ENCODE measurements around the gene RALGPS1. TPM values are rescaled to one million over a fixed set of nuclear protein-coding genes. Genes with fewer than 3 reads are reported as not detected.

RALGPS1 gene
- total RNA-seq, 1 experiment from 2014 or later: 18.6 TPM

GRCh38 chr9:126926364-126926763 is 11.8 kb downstream of the RALGPS1 start:
- no peaks in the 10 kb centered on the region; a peak in 1 of 7 replicates for H3K36me3 Mint-ChIP-seq (ENCODE audit: insufficient read depth in 1 of 3, low read depth in 3 of 3)
- no peak overlapping the region for H3K27ac Mint-ChIP-seq

More at GRCh38 chr9:126926364-126926763, 11.8 kb downstream of the RALGPS1 start:
- Histone ChIP-seq H3K23me2 (ENCODE audit: insufficient read length, low read depth, low read length, poor library complexity, severe bottlenecking) (no peaks in the 10 kb centered on the region), H3T11ph (ENCODE audit: low read length) (no peak overlapping the region), H2AFZ (ENCODE audit: low read length) (no peak overlapping the region), H3K9me3 (ENCODE audit: control insufficient read depth, low read depth, low read length) (no peaks in the 10 kb centered on the region), H4K20me1 (ENCODE audit: control insufficient read depth, insufficient read depth, insufficient read length) (no peaks in the 10 kb centered on the region), H3K27me3 (ENCODE audit: insufficient read depth, low read length) (no peaks in the 10 kb centered on the region), H2BK15ac (ENCODE audit: low read depth, low read length) (no peak overlapping the region), H3K14ac (ENCODE audit: insufficient read depth, low read length) (no peak overlapping the region), H3K27ac (ENCODE audit: insufficient read length, low read depth, low read length) (no peak overlapping the region), H2AK5ac (ENCODE audit: insufficient read length, low read length) (no peak overlapping the region), H3K18ac (ENCODE audit: insufficient read length, low read depth, low read length) (no peak overlapping the region), H2BK5ac (ENCODE audit: insufficient read length, low read length) (no peak overlapping the region), H3K23ac (ENCODE audit: insufficient read length, low read depth, low read length) (no peak overlapping the region), H2BK120ac (ENCODE audit: low read depth, low read length, poor library complexity, severe bottlenecking) (no peak overlapping the region), H2BK12ac (ENCODE audit: insufficient read length, low read depth, low read length) (no peak overlapping the region), H3K4me1 (ENCODE audit: insufficient read depth, low read length) (no peaks in the 10 kb centered on the region), H3K79me2 (ENCODE audit: insufficient read depth, low read length) (no peaks in the 10 kb centered on the region), H4K5ac (ENCODE audit: insufficient read length, low read depth, low read length) (no peak overlapping the region), H2BK20ac (ENCODE audit: low read depth, low read length, poor library complexity, severe bottlenecking) (no peak overlapping the region), H4K91ac (ENCODE audit: insufficient read length, low read depth, low read length) (no peak overlapping the region), H3K56ac (ENCODE audit: insufficient read length, low read depth, low read length) (no peak overlapping the region), H3K9ac (ENCODE audit: extremely low read depth, insufficient read length, low read length) (no peak overlapping the region), H4K8ac (replicated peaks; ENCODE audit: insufficient read length, low read depth, low read length) (no peak overlapping the region), H3K4ac (ENCODE audit: low read depth, low read length) (no peak overlapping the region), H3K4me2 (ENCODE audit: insufficient read depth, insufficient read length, low read length) (no peak overlapping the region), H3K79me1 (ENCODE audit: insufficient read depth, low read depth, low read length, poor library complexity, severe bottlenecking) (no peaks in the 10 kb centered on the region)
- WGBS (ENCODE audit: extremely low coverage, insufficient read length, low lambda C conversion rate): no CpG with 5 or more reads among the region's 2 CpGs
- DNase-seq: no peak
- H3K4me1 Mint-ChIP-seq: 0 out of 4 replicates have a peak, but pooled peaks cover 0 to 5% of the 10 kb centered on the region in 2 experiments
- H3K4me3 Mint-ChIP-seq: no peak overlapping the region
- no peaks in the 10 kb centered on the region; the same call in 1 of the 2 replicates for H3K27me3 Mint-ChIP-seq (ENCODE audit: low read depth)
- TF ChIP-seq CTCF (conservative IDR thresholded peaks at IDR 0.05): no peak
- no peaks in the 10 kb centered on the region for H3K9me3 Mint-ChIP-seq

Measured in H9 (cell line).